ENCODE measurements around the gene PRRT1B. TPM values are rescaled to one million over a fixed set of nuclear protein-coding genes. Genes with fewer than 3 reads are reported as not detected.
A peak's percentile ranks its signal among the peaks of the same experiment; 100 is the strongest.

Gene PRRT1B
- total RNA-seq, 1 donor from 2014 or later: not detected

GRCh38 chr9:131588396-131588795, 43.1 kb downstream of the PRRT1B start:
- Mint-ChIP-seq H3K4me1 (no peaks in the 10 kb centered on the region), H3K4me3 (no peak overlapping the region), H3K9me3 (no peaks in the 10 kb centered on the region), H3K36me3 (peaks cover 12% of the 10 kb centered on the region), H3K27me3 (ENCODE audit: low read depth) (no peaks in the 10 kb centered on the region), H3K27ac (no peak overlapping the region)
- TF ChIP-seq, protein P1, sequence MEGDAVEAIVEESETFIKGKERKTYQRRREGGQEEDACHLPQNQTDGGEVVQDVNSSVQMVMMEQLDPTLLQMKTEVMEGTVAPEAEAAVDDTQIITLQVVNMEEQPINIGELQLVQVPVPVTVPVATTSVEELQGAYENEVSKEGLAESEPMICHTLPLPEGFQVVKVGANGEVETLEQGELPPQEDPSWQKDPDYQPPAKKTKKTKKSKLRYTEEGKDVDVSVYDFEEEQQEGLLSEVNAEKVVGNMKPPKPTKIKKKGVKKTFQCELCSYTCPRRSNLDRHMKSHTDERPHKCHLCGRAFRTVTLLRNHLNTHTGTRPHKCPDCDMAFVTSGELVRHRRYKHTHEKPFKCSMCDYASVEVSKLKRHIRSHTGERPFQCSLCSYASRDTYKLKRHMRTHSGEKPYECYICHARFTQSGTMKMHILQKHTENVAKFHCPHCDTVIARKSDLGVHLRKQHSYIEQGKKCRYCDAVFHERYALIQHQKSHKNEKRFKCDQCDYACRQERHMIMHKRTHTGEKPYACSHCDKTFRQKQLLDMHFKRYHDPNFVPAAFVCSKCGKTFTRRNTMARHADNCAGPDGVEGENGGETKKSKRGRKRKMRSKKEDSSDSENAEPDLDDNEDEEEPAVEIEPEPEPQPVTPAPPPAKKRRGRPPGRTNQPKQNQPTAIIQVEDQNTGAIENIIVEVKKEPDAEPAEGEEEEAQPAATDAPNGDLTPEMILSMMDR (IDR thresholded peaks at IDR 0.05; ENCODE audit: unreplicated experiment): no peak
- no peak for DNase-seq (ENCODE audit: low spot score in 2 of 2, unreplicated experiment in 2 of 2)

DNA sequence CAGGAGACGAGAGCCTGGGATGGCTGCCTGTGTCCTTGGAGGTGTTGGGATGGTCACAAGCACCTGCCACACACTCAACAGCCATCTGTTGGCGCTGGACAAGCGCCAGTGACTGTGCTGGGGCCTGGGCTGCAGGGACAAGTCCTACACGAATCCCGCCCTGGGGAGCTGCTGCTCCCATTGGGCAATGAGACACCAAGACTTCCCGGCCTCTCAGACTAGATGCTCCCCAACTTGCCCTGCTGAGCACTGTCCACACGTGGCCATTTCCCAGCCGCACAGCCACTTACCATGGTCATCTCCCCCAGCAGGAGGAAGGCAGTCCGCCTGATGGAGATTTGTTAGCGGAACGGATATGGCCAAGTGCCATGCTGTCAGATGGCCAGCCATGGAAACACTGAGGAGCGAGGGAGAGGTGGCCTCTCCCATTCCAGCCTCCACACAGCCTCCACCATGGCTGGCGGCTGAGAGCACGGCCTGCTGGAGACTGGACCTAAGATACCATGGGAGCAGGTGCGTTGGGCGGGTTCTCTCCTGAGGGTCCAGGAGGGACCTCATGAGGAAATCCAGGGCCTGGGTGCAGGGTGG, 43.9 kb downstream of the PRRT1B start:
- Mint-ChIP-seq H3K36me3 (peaks cover 11% of the 10 kb centered on the region), H3K4me1 (no peaks in the 10 kb centered on the region), H3K27me3 (ENCODE audit: low read depth) (no peaks in the 10 kb centered on the region), H3K4me3 (no peak overlapping the region), H3K9me3 (no peaks in the 10 kb centered on the region), H3K27ac (no peak overlapping the region)
- DNase-seq (ENCODE audit: low spot score in 2 of 2, unreplicated experiment in 2 of 2): no peak
- TF ChIP-seq, protein P1 (IDR thresholded peaks at IDR 0.05; ENCODE audit: unreplicated experiment): no peak

DNA sequence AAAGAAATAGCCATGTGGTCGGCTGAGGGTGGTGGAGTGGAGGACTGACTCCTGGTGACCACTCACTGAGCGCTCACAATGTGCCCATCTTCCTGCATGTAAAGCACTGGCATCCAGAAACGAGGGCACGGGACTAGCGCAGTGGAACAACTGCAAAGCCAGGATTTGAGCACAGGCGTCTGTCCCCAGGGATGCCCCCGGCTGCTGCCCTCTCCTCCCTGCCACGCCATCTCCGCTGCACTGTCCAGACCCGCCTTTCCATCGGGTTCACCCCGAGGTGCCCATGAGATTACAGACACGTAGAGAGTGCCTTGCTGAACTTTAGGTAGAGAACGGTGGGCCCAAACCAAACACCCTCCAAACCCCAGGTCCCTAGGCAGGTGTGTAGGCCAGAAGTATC, 44.7 kb downstream of the PRRT1B start:
- H3K9me3 Mint-ChIP-seq: no peaks in the 10 kb centered on the region
- TF ChIP-seq, protein P1 (IDR thresholded peaks at IDR 0.05; ENCODE audit: unreplicated experiment): no peak
- no peak overlapping the region for H3K27ac Mint-ChIP-seq
- H3K27me3 Mint-ChIP-seq (ENCODE audit: low read depth): no peaks in the 10 kb centered on the region
- DNase-seq (ENCODE audit: low spot score in 2 of 2, unreplicated experiment in 2 of 2): no peak
- H3K4me1 Mint-ChIP-seq: no peaks in the 10 kb centered on the region
- H3K4me3 Mint-ChIP-seq: no peak overlapping the region
- H3K36me3 Mint-ChIP-seq: peaks cover 11% of the 10 kb centered on the region

GRCh38 chr9:131590449-131590848, 45.1 kb downstream of the PRRT1B start:
- no peak overlapping the region for H3K4me3 Mint-ChIP-seq
- H3K36me3 Mint-ChIP-seq: peaks cover 8% of the 10 kb centered on the region
- no peaks in the 10 kb centered on the region for H3K9me3 Mint-ChIP-seq
- H3K27me3 Mint-ChIP-seq (ENCODE audit: low read depth): no peaks in the 10 kb centered on the region
- TF ChIP-seq, protein P1 (IDR thresholded peaks at IDR 0.05; ENCODE audit: unreplicated experiment): no peak
- DNase-seq (ENCODE audit: low spot score in 2 of 2, unreplicated experiment in 2 of 2): no peak
- no peak overlapping the region for H3K27ac Mint-ChIP-seq
- H3K4me1 Mint-ChIP-seq: no peaks in the 10 kb centered on the region

DNA sequence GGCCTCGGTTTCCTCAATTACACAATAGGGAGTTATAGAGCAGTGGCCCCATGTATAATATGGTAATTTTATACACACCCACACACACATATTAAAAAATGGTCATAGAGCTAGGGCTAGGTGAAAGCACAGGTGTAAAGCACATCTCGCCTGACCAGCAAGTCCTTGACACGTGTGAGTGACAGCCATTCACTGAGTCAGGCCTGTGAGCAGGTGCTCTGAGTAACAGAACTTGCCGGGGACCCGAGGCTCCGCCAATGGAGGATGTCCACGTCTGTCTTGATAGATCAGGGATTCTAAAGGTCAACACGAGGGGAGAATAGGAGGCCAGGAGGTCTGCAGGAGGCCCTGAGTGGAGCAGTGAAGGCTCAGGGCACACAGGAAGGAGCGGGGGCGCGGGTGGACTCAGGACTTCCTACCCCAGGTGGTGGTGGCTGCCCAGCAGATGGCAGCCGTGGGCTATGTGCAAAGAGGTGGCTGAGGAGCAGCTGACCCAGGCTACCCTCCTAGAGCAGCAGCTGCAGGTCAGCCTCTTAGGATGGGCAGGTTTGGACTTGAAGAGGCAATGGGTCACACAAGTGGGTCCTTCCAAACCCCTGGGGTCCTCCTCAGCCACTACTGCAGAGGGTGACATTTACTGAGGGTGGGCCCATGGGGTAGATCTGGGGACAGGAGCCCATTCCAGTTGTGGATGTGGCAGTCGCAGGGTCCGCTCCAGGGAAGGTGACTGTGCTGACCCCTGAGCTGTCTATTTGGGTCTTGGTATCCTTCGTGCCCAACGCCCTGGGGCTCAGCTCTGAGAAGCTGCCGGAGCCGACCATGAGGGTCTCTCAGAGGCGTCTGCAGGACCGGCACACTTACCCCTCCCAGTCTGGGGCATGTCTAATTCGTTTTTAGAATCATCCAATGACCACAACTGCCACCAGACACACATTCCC, 45.9 kb downstream of the PRRT1B start:
- H3K27ac Mint-ChIP-seq: no peak overlapping the region
- H3K9me3 Mint-ChIP-seq: no peaks in the 10 kb centered on the region
- peaks cover 8% of the 10 kb centered on the region for H3K36me3 Mint-ChIP-seq
- peak; percentile 56 to 74 for DNase-seq (ENCODE audit: low spot score in 2 of 2, unreplicated experiment in 2 of 2)
- TF ChIP-seq, protein P1 (IDR thresholded peaks at IDR 0.05; ENCODE audit: unreplicated experiment): peak; percentile 35
- no peak overlapping the region for H3K4me3 Mint-ChIP-seq
- no peaks in the 10 kb centered on the region for H3K4me1 Mint-ChIP-seq
- no peaks in the 10 kb centered on the region for H3K27me3 Mint-ChIP-seq (ENCODE audit: low read depth)
